Neural cell (in vitro differentiated cells): Measurements from ENCODE around the gene FOSL2.

Experiments
- EZH2 ChIP-seq: fragments of 200-600, 300-800 bp; shearing (Covaris generic), sonication (generic); IDR thresholded peaks from 2 replicates; pipeline ENCODE4 v1.6.1; 2014; ENCODE audit warnings: antibody characterized with exemption, low read length, borderline replicate concordance, mild to moderate bottlenecking; ENCODE audit not compliant: insufficient read depth, poor library complexity, severe bottlenecking
- RAD21 ChIP-seq: fragments of 450-650 bp; conservative IDR thresholded peaks from 2 replicates; pipeline ENCODE4 v1.6.1; 2014; ENCODE audit warnings: antibody characterized with exemption, mild to moderate bottlenecking, moderate library complexity
- TF ChIP-seq, protein P1 (sequence below): fragments of 450-650 bp; IDR thresholded peaks from 2 replicates; pipeline ENCODE4 v1.5.1; 2014; ENCODE audit warnings: antibody characterized with exemption, mild to moderate bottlenecking, moderate library complexity; ENCODE audit not compliant: poor library complexity, severe bottlenecking
- TF ChIP-seq, protein P2 (sequence below): IDR thresholded peaks from 2 replicates; pipeline ENCODE4 v1.6.1; 2012; ENCODE audit warnings: borderline replicate concordance

DNA sequence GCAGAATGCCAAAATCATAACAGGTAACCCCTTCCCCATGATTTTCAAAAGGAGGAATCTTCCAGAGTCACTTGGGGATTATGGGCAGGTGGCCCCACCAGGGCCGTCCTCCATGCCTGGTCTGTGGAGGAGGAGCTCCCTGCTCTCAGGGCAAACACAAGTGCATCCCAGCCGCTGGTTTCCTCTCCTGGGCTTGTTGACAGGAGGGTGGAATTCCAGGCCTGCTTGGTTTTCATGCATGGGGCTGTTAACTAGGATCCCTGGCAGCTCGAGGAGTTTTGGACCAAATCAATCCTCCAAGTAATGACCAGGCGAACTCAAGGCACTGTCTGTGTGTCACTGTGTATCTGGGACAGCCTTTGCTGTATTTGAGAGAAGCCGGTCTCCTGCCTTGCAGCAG is 45.3 kb downstream of the FOSL2 start:
- TF ChIP-seq, protein P1, sequence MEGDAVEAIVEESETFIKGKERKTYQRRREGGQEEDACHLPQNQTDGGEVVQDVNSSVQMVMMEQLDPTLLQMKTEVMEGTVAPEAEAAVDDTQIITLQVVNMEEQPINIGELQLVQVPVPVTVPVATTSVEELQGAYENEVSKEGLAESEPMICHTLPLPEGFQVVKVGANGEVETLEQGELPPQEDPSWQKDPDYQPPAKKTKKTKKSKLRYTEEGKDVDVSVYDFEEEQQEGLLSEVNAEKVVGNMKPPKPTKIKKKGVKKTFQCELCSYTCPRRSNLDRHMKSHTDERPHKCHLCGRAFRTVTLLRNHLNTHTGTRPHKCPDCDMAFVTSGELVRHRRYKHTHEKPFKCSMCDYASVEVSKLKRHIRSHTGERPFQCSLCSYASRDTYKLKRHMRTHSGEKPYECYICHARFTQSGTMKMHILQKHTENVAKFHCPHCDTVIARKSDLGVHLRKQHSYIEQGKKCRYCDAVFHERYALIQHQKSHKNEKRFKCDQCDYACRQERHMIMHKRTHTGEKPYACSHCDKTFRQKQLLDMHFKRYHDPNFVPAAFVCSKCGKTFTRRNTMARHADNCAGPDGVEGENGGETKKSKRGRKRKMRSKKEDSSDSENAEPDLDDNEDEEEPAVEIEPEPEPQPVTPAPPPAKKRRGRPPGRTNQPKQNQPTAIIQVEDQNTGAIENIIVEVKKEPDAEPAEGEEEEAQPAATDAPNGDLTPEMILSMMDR: no peak
- TF ChIP-seq RAD21: no peak
- no peak for TF ChIP-seq EZH2
- TF ChIP-seq, protein P2, sequence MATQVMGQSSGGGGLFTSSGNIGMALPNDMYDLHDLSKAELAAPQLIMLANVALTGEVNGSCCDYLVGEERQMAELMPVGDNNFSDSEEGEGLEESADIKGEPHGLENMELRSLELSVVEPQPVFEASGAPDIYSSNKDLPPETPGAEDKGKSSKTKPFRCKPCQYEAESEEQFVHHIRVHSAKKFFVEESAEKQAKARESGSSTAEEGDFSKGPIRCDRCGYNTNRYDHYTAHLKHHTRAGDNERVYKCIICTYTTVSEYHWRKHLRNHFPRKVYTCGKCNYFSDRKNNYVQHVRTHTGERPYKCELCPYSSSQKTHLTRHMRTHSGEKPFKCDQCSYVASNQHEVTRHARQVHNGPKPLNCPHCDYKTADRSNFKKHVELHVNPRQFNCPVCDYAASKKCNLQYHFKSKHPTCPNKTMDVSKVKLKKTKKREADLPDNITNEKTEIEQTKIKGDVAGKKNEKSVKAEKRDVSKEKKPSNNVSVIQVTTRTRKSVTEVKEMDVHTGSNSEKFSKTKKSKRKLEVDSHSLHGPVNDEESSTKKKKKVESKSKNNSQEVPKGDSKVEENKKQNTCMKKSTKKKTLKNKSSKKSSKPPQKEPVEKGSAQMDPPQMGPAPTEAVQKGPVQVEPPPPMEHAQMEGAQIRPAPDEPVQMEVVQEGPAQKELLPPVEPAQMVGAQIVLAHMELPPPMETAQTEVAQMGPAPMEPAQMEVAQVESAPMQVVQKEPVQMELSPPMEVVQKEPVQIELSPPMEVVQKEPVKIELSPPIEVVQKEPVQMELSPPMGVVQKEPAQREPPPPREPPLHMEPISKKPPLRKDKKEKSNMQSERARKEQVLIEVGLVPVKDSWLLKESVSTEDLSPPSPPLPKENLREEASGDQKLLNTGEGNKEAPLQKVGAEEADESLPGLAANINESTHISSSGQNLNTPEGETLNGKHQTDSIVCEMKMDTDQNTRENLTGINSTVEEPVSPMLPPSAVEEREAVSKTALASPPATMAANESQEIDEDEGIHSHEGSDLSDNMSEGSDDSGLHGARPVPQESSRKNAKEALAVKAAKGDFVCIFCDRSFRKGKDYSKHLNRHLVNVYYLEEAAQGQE: no peak
